ENCODE data around the gene KANK2. TPM values are rescaled to one million over a fixed set of nuclear protein-coding genes. Genes with fewer than 3 reads are reported as not detected.
"Not testable (repeated sequence)": the region's sequence is repeated elsewhere in the genome, so short reads cannot be mapped to it uniquely, and the experiment has no call there.

KANK2 gene
- total RNA-seq, 1 donor from 2014 or later = 387 TPM

GRCh38 chr19:11142528-11143171 is 54.7 kb downstream of the KANK2 start:
- DNase-seq (ENCODE audit: extremely low spot score, unreplicated experiment) = peak; percentile 98
- peaks cover 2% of the 10 kb centered on the region for H3K36me3 Mint-ChIP-seq (ENCODE audit: unreplicated experiment)
- H3K27me3 Mint-ChIP-seq (ENCODE audit: unreplicated experiment) = no peaks in the 10 kb centered on the region
- peaks cover 68% of the 10 kb centered on the region for H3K4me1 Mint-ChIP-seq (ENCODE audit: unreplicated experiment)
- H3K4me3 Mint-ChIP-seq (ENCODE audit: unreplicated experiment) = peak overlapping the region; percentile 29
- H3K27ac Mint-ChIP-seq (ENCODE audit: unreplicated experiment) = peak overlapping the region; percentile 99
- H3K9me3 Mint-ChIP-seq (ENCODE audit: unreplicated experiment) = no peaks in the 10 kb centered on the region
- TF ChIP-seq CTCF (IDR thresholded peaks at IDR 0.05) = no peak

- Mint-ChIP-seq H3K4me1 (ENCODE audit: unreplicated experiment) (peaks cover 73% of the 10 kb centered on the region), H3K36me3 (ENCODE audit: unreplicated experiment) (peaks cover 1% of the 10 kb centered on the region), H3K27me3 (ENCODE audit: unreplicated experiment) (no peaks in the 10 kb centered on the region), H3K4me3 (ENCODE audit: unreplicated experiment) (no peak overlapping the region), H3K27ac (ENCODE audit: unreplicated experiment) (peak overlapping the region; percentile 99), H3K9me3 (ENCODE audit: unreplicated experiment) (no peaks in the 10 kb centered on the region)
- TF ChIP-seq CTCF (IDR thresholded peaks at IDR 0.05) = no peak
- no peak for DNase-seq (ENCODE audit: extremely low spot score, unreplicated experiment)
Measured at GRCh38 chr19:11141937-11142527, 55.3 kb downstream of the KANK2 start.

- Mint-ChIP-seq H3K4me3 (ENCODE audit: unreplicated experiment) (no peak overlapping the region), H3K9me3 (ENCODE audit: unreplicated experiment) (no peaks in the 10 kb centered on the region), H3K27me3 (ENCODE audit: unreplicated experiment) (no peaks in the 10 kb centered on the region), H3K27ac (ENCODE audit: unreplicated experiment) (peak overlapping the region; percentile 99), H3K36me3 (ENCODE audit: unreplicated experiment) (no peaks in the 10 kb centered on the region), H3K4me1 (ENCODE audit: unreplicated experiment) (peaks cover 81% of the 10 kb centered on the region)
- no peak for TF ChIP-seq CTCF (IDR thresholded peaks at IDR 0.05)
- DNase-seq (ENCODE audit: extremely low spot score, unreplicated experiment) = no peak
Measured at GRCh38 chr19:11140896-11141295, 56.4 kb downstream of the KANK2 start.

GRCh38 chr19:11140023-11140538 is 57.3 kb downstream of the KANK2 start:
- H3K9me3 Mint-ChIP-seq (ENCODE audit: unreplicated experiment); H3K36me3 Mint-ChIP-seq (ENCODE audit: unreplicated experiment); H3K27me3 Mint-ChIP-seq (ENCODE audit: unreplicated experiment); H3K4me3 Mint-ChIP-seq (ENCODE audit: unreplicated experiment); DNase-seq (ENCODE audit: extremely low spot score, unreplicated experiment): not testable (repeated sequence)
- Mint-ChIP-seq H3K4me1 (ENCODE audit: unreplicated experiment) (peaks cover 79% of the 10 kb centered on the region), H3K27ac (ENCODE audit: unreplicated experiment) (peak overlapping the region; percentile 99)

GRCh38 chr19:11138601-11139300 is 58.6 kb downstream of the KANK2 start:
- no peaks in the 10 kb centered on the region for H3K27me3 Mint-ChIP-seq (ENCODE audit: unreplicated experiment)
- H3K36me3 Mint-ChIP-seq (ENCODE audit: unreplicated experiment) = no peaks in the 10 kb centered on the region
- TF ChIP-seq CTCF (IDR thresholded peaks at IDR 0.05) = no peak
- H3K27ac Mint-ChIP-seq (ENCODE audit: unreplicated experiment) = peak overlapping the region; percentile 99
- peak; percentile 89 for DNase-seq (ENCODE audit: extremely low spot score, unreplicated experiment)
- no peaks in the 10 kb centered on the region for H3K9me3 Mint-ChIP-seq (ENCODE audit: unreplicated experiment)
- peaks cover 66% of the 10 kb centered on the region for H3K4me1 Mint-ChIP-seq (ENCODE audit: unreplicated experiment)
- H3K4me3 Mint-ChIP-seq (ENCODE audit: unreplicated experiment) = peak overlapping the region; percentile 35
